ENCODE data around the gene STPG4.

DNA sequence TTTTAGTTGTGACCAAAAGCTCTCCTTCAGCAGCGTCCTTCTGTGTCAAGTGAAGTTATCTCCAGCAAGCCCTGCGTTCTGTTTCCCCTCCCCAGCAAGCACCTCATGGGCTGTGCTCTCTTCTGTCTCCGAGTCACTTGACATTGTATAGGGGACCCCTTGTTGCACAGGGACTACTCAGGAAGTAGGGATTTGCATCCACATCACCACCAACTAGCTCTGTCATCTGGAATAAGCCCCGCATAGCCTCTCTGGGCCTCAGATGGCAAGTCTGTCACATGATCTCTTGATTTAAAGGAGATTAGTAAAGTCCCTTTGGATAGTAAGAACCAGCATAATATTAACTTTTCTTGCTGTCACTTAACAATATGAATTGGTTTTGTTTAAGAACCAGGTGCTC is 32.0 kb upstream of the STPG4 start:
- TF ChIP-seq, protein P1, sequence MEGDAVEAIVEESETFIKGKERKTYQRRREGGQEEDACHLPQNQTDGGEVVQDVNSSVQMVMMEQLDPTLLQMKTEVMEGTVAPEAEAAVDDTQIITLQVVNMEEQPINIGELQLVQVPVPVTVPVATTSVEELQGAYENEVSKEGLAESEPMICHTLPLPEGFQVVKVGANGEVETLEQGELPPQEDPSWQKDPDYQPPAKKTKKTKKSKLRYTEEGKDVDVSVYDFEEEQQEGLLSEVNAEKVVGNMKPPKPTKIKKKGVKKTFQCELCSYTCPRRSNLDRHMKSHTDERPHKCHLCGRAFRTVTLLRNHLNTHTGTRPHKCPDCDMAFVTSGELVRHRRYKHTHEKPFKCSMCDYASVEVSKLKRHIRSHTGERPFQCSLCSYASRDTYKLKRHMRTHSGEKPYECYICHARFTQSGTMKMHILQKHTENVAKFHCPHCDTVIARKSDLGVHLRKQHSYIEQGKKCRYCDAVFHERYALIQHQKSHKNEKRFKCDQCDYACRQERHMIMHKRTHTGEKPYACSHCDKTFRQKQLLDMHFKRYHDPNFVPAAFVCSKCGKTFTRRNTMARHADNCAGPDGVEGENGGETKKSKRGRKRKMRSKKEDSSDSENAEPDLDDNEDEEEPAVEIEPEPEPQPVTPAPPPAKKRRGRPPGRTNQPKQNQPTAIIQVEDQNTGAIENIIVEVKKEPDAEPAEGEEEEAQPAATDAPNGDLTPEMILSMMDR (IDR thresholded peaks at IDR 0.05 in 8 of 11, conservative IDR thresholded peaks at IDR 0.05 in 3 of 11), result no peak
- TF ChIP-seq POLR2AphosphoS5 (IDR thresholded peaks at IDR 0.05), result no peak

Measured in spleen (tissue), 7 donors.